GM19193 (cell line): ENCODE results near the gene SHLD1.

Experiments used
- POLR2A ChIP-seq: IDR thresholded peaks from 4 replicates; pipeline ENCODE4 v1.6.1; 2011; ENCODE audit not compliant: insufficient read depth, insufficient read length; ENCODE audit errors: extremely low read depth

SHLD1 gene

GRCh38 chr20:5767493-5768098, 17.4 kb downstream of the SHLD1 start:
- TF ChIP-seq POLR2A: no peak

GRCh38 chr20:5770231-5770986, 20.2 kb downstream of the SHLD1 start:
- TF ChIP-seq POLR2A: no peak

GRCh38 chr20:5770987-5771318, 20.8 kb downstream of the SHLD1 start:
- TF ChIP-seq POLR2A: no peak

GRCh38 chr20:5772704-5773103, 22.5 kb downstream of the SHLD1 start:
- no peak for TF ChIP-seq POLR2A

- TF ChIP-seq POLR2A: no peak
These were observed 23.4 kb downstream of the SHLD1 start for GRCh38 chr20:5773589-5773988.

GRCh38 chr20:5776077-5776476, 25.9 kb downstream of the SHLD1 start:
- no peak for TF ChIP-seq POLR2A

GRCh38 chr20:5779071-5779900, 29.1 kb downstream of the SHLD1 start:
- no peak for TF ChIP-seq POLR2A

- TF ChIP-seq POLR2A: no peak
These were observed 30.6 kb downstream of the SHLD1 start for GRCh38 chr20:5780846-5781217.

GRCh38 chr20:5781798-5782750, 31.9 kb downstream of the SHLD1 start:
- no peak for TF ChIP-seq POLR2A

GRCh38 chr20:5784735-5785134, 34.5 kb downstream of the SHLD1 start:
- TF ChIP-seq POLR2A: no peak

- TF ChIP-seq POLR2A: no peak
These were observed 34.9 kb downstream of the SHLD1 start for GRCh38 chr20:5785146-5785545.

- no peak for TF ChIP-seq POLR2A
These were observed 37.0 kb downstream of the SHLD1 start for GRCh38 chr20:5786930-5787795.

- TF ChIP-seq POLR2A: no peak
These were observed 37.6 kb downstream of the SHLD1 start for GRCh38 chr20:5787796-5788165.

GRCh38 chr20:5788385-5788895, 38.2 kb downstream of the SHLD1 start:
- TF ChIP-seq POLR2A: no peak
